CD4-positive, alpha-beta T cell (primary cell): ENCODE data around the gene C1orf35. TPM values are rescaled to one million over a fixed set of nuclear protein-coding genes. Genes with fewer than 3 reads are reported as not detected.

Source experiments
- ATAC-seq: fragments of 200-7000 bp; cut with Tn5 transposase; one replicate; pipeline ENCODE4 v1.10.0; 2022; ENCODE audit warnings: mild to moderate bottlenecking; ENCODE audit not compliant: poor library complexity
- CTCF ChIA-PET: fragments of 350-600 bp; sonication (Branson Sonifier 250); formaldehyde crosslinking; loops from one replicate; lab custom pipeline; 2021; ENCODE audit warnings: antibody characterized with exemption, inconsistent platforms; lab: Charles Lee
- POLR2A ChIA-PET: fragments of 350-600 bp; sonication (Branson Sonifier 250); formaldehyde crosslinking; loops from one replicate; lab custom pipeline; 2021; ENCODE audit warnings: antibody characterized with exemption, inconsistent platforms; lab: Charles Lee
- DNase-seq, 14 experiments: peaks; one replicate each; pipeline ENCODE4 v3.0.0-alpha.2; 2013 to 2020; ENCODE audit warnings: mixed read lengths in 2 of 14
- H3K27ac ChIP-seq, 2 donors: one replicate each; pipeline versions ENCODE4 v1.5.1 to v1.7.0; 2013; ENCODE audit warnings: low read length in 2 of 2, low read depth in 1 of 2, mild to moderate bottlenecking in 1 of 2
- H3K27me3 ChIP-seq, 2 experiments: 1 replicate in 1 of 2; 2 replicates in 1 of 2; pipeline versions ENCODE4 v1.6.1 to v1.7.0; 2013; ENCODE audit warnings: low read length in 2 of 2, control low read depth in 1 of 2, mild to moderate bottlenecking in 1 of 2, moderate library complexity in 1 of 2; ENCODE audit not compliant: insufficient read depth in 2 of 2, control insufficient read depth in 1 of 2
- H3K36me3 ChIP-seq: one replicate; pipeline ENCODE4 v1.6.1; 2013; ENCODE audit warnings: low read length, control low read depth; ENCODE audit not compliant: insufficient read depth
- H3K4me1 ChIP-seq: one replicate; pipeline ENCODE4 v1.6.1; 2013; ENCODE audit warnings: low read length, control low read depth; ENCODE audit not compliant: insufficient read depth
- H3K4me3 ChIP-seq: one replicate; pipeline ENCODE4 v1.5.1; 2013; ENCODE audit warnings: mild to moderate bottlenecking, low read length, moderate library complexity
- H3K9me3 ChIP-seq, 2 experiments: 1 replicate in 1 of 2; 2 replicates in 1 of 2; pipeline versions ENCODE4 v1.6.1 to v1.7.0; 2013; ENCODE audit warnings: low read length in 2 of 2, mild to moderate bottlenecking in 2 of 2, control low read depth in 1 of 2, moderate library complexity in 1 of 2; ENCODE audit not compliant: control insufficient read depth in 1 of 2, insufficient read depth in 1 of 2
- H3K27ac Mint-ChIP-seq: one replicate; pipeline ENCODE4 v1.8.0; 2020; ENCODE audit warnings: mixed read lengths
- H3K27me3 Mint-ChIP-seq: one replicate; pipeline ENCODE4 v1.8.0; 2021; ENCODE audit warnings: mixed read lengths
- H3K36me3 Mint-ChIP-seq: one replicate; pipeline ENCODE4 v1.8.0; 2021; ENCODE audit warnings: low read depth, mixed read lengths
- H3K4me1 Mint-ChIP-seq: one replicate; pipeline ENCODE4 v1.8.0; 2021; ENCODE audit warnings: low read depth, mixed read lengths
- H3K4me3 Mint-ChIP-seq: one replicate; pipeline ENCODE4 v1.8.0; 2020; ENCODE audit warnings: mild to moderate bottlenecking, mixed read lengths
- H3K9me3 Mint-ChIP-seq: one replicate; pipeline ENCODE4 v1.8.0; 2020; ENCODE audit warnings: mixed read lengths
- intact Hi-C, 2 experiments: fragments of 100-400 bp; cut with DNase I in 1 of 2; cut with micrococcal nuclease in 1 of 2; formaldehyde crosslinking; loops; one replicate each; pipeline versions ENCODE4 v1.15.1 to v1.9.0; 2023 to 2025; cut with DNase I, micrococcal nuclease
- total RNA-seq, 174 experiments: library from RNA in 2 of 174; stranded (reverse) in 2 of 174; gene quantifications; one replicate each; pipeline ENCODE4 v1.2.3 and lab custom pipeline; 2021 to 2026
- TF ChIP-seq, protein P1 (sequence below): fragments of 200-600 bp; IDR thresholded peaks from one replicate; pipeline ENCODE4 v1.8.0; 2022; ENCODE audit warnings: antibody characterized with exemption, mild to moderate bottlenecking

C1orf35 gene
- total RNA-seq, 2 experiments from 2014 or later, result 36.6 to 40.3 TPM

DNA sequence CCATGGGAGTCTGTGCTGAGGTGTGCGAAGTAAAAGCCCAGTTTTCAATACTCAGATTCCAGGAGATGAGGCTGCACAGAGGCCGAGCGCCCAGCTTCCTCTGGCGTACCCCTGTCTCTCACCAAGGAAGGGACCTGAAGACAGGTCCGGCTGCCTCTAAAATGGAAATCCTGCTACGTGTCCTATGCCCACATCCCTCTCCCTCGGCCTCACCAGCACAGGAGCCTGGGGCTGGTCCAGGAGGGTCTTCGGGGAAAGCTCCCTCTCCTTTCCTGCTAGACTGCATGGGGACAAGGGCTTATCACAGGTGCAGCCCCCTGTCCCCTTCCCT is 5.6 kb upstream of the C1orf35 start:
- ATAC-seq, result no peak
- CTCF ChIA-PET, result no interaction called here
- Mint-ChIP-seq H3K4me1 (peaks cover 32% of the 10 kb centered on the region), H3K27ac (peak overlapping the region; percentile 93), H3K4me3 (peak overlapping the region; percentile 92), H3K27me3 (no peaks in the 10 kb centered on the region), H3K36me3 (peaks cover 19% of the 10 kb centered on the region), H3K9me3 (no peaks in the 10 kb centered on the region)
- Histone ChIP-seq H3K27ac (peak overlapping the region; percentile 84 to 90), H3K27me3 (no peaks in the 10 kb centered on the region), H3K4me1 (peaks cover 33% of the 10 kb centered on the region), H3K9me3 (no peaks in the 10 kb centered on the region), H3K4me3 (peak overlapping the region; percentile 99), H3K36me3 (peaks cover 23% of the 10 kb centered on the region)
- intact Hi-C loops, result loop anchor here (1.0 to 10.0 kb wide), 9 partner anchors 22 to 374 kb away; partner anchors contain the start of genes ARF1 (in 1 of the 2), GUK1 (in 1 of the 2), JMJD4 (in 1 of the 2) and SNAP47 (in 1 of the 2)
- TF ChIP-seq, protein P1, sequence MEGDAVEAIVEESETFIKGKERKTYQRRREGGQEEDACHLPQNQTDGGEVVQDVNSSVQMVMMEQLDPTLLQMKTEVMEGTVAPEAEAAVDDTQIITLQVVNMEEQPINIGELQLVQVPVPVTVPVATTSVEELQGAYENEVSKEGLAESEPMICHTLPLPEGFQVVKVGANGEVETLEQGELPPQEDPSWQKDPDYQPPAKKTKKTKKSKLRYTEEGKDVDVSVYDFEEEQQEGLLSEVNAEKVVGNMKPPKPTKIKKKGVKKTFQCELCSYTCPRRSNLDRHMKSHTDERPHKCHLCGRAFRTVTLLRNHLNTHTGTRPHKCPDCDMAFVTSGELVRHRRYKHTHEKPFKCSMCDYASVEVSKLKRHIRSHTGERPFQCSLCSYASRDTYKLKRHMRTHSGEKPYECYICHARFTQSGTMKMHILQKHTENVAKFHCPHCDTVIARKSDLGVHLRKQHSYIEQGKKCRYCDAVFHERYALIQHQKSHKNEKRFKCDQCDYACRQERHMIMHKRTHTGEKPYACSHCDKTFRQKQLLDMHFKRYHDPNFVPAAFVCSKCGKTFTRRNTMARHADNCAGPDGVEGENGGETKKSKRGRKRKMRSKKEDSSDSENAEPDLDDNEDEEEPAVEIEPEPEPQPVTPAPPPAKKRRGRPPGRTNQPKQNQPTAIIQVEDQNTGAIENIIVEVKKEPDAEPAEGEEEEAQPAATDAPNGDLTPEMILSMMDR, result no peak
- POLR2A ChIA-PET, result interaction anchor here (1.8 to 2.8 kb wide), 2 partner anchors 22 to 26 kb away, joined by 8 to 22 read pairs; partner anchors contain the start of gene ARF1
- no peak for DNase-seq

DNA sequence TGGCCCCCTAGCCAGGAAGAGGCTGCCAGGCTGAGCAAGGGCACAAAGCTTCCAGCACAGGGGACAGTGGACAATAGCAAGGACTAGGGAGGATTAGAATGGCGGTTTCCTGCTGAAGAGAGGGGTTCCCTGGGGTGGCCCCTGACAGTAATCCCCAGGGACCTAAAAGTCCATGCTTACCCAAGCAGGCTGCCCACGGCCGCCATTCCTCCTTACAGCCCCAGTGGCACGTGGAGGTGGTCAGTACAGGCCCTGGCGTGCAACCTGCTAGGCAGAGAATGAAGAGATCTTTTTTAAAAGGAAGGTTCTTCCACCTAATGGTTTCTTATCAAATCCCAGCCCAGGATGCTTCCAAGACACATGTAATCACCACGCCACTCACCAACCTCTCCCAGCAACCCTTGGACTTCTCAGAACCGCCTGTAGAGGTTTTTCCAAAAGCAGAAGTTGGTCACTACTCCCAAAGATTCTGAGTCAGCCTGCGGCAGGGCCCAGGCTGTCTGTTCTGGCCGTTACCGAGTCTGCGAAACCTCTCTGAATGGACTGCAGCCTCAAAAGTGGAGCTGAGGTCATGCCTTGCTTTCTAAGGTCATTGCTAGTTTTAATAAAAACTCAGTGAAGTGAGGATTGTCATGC is 5.0 kb upstream of the C1orf35 start:
- DNase-seq (peak in 2 of 14 experiments; percentile 42 to 53), ATAC-seq (no peak)
- peak overlapping the region; percentile 99 for H3K4me3 ChIP-seq
- Mint-ChIP-seq H3K36me3 (peaks cover 23% of the 10 kb centered on the region), H3K27ac (peak overlapping the region; percentile 93), H3K9me3 (no peaks in the 10 kb centered on the region), H3K4me3 (peak overlapping the region; percentile 92), H3K4me1 (peaks cover 38% of the 10 kb centered on the region), H3K27me3 (no peaks in the 10 kb centered on the region)
- intact Hi-C loops, result loop anchor here (2.0 to 10.0 kb wide), 6 partner anchors 23 to 373 kb away; partner anchors contain the start of genes ARF1 (in 1 of the 2), GUK1 (in 1 of the 2), JMJD4 (in 1 of the 2) and SNAP47 (in 1 of the 2)
- H3K9me3 ChIP-seq, result no peaks in the 10 kb centered on the region
- H3K27ac ChIP-seq, result peak overlapping the region; percentile 84 to 90
- TF ChIP-seq, protein P1, result no peak
- peaks cover 23% of the 10 kb centered on the region for H3K36me3 ChIP-seq
- ChIA-PET CTCF (no interaction called here), POLR2A (interaction anchor here (2.8 kb wide), 1 partner anchor 25 kb away, joined by 22 read pairs; the partner anchor contains the start of gene ARF1)
- peaks cover 38% of the 10 kb centered on the region for H3K4me1 ChIP-seq
- H3K27me3 ChIP-seq, result no peaks in the 10 kb centered on the region

DNA sequence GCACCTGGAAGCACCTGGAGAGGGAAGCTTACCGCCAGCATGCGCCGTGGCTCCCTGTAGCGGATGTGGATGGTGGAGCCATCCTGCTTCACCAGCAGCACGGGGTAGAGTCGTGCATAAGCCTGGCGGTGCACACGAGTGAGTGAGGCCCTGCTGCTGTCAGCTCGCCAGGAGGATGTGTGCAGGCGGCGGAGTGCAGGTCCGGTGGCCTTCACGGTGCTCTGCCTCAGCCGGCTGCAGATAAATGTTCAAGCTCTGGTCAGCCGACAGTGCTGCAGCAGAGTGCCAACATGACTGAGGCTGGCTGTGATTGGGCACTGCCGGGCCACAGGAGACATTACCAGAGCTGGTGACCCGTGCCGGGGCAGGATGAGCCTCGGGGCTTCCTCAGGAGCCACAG is 4.5 kb upstream of the C1orf35 start:
- CTCF ChIA-PET, result no interaction called here
- intact Hi-C loops, result loop anchor here (2.0 to 10.0 kb wide), 6 partner anchors 23 to 373 kb away; partner anchors contain the start of genes ARF1 (in 1 of the 2), GUK1 (in 1 of the 2), JMJD4 (in 1 of the 2) and SNAP47 (in 1 of the 2)

More for the DNA sequence above, 4.5 kb upstream of the C1orf35 start:
- H3K27me3 ChIP-seq, result no peaks in the 10 kb centered on the region
- H3K27ac ChIP-seq, result no peak overlapping the region
- ATAC-seq (no peak), DNase-seq (peak in 1 of 14 experiments; percentile 40)
- H3K4me3 ChIP-seq, result no peak overlapping the region
- H3K4me3 Mint-ChIP-seq, result peak overlapping the region; percentile 92
- no peaks in the 10 kb centered on the region for H3K9me3 Mint-ChIP-seq
- peaks cover 23% of the 10 kb centered on the region for H3K36me3 ChIP-seq
- POLR2A ChIA-PET, result no interaction called here
- TF ChIP-seq, protein P1, result no peak
- H3K9me3 ChIP-seq, result no peaks in the 10 kb centered on the region
- H3K27me3 Mint-ChIP-seq, result no peaks in the 10 kb centered on the region
- peak overlapping the region; percentile 93 for H3K27ac Mint-ChIP-seq
- H3K4me1 Mint-ChIP-seq, result peaks cover 39% of the 10 kb centered on the region
- peaks cover 25% of the 10 kb centered on the region for H3K36me3 Mint-ChIP-seq
- peaks cover 38% of the 10 kb centered on the region for H3K4me1 ChIP-seq
